Activated CD8-positive, alpha-beta memory T cell treated with anti-CD3 and anti-CD28 coated beads, Interleukin-2, amount 50 U/mL, for 24 hours (primary cell): ENCODE measurements around the gene GTF3C5.
"Not testable (repeated sequence)": the region's sequence is repeated elsewhere in the genome, so short reads cannot be mapped to it uniquely, and the experiment has no call there.

ENCODE experiments used
- DNase-seq: peaks from one replicate; pipeline ENCODE4 v3.0.0-alpha.2; 2020; ENCODE audit errors: extremely low read depth

Gene GTF3C5

DNA sequence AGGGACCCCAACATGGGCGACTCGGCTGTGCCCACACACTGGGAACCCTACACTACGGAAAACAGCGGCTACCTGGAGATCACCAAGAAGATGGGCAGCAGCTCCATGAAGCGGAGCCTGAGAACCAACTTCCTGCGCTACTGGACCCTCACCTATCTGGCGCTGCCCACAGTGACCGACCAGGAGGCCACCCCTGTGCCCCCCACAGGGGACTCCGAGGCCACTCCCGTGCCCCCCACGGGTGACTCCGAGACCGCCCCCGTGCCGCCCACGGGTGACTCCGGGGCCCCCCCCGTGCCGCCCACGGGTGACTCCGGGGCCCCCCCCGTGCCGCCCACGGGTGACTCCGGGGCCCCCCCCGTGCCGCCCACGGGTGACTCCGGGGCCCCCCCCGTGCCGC lies 40.2 kb downstream of the GTF3C5 start:
- not testable (repeated sequence) for DNase-seq

DNA sequence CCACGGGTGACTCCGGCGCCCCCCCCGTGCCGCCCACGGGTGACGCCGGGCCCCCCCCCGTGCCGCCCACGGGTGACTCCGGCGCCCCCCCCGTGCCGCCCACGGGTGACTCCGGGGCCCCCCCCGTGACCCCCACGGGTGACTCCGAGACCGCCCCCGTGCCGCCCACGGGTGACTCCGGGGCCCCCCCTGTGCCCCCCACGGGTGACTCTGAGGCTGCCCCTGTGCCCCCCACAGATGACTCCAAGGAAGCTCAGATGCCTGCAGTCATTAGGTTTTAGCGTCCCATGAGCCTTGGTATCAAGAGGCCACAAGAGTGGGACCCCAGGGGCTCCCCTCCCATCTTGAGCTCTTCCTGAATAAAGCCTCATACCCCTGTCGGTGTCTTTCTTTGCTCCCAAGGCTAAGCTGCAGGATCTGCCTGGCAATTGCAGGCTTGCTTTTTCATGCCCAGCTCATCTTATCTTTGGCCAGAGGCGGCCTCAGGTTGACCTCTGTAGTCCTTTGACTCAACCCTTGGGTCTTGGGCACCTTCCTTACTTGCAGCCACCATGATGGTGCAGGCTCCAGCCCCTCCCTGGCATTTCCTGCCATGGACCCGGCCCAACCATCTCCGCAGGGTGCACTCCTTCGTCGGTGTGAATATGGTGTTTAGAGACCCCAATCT lies 40.8 kb downstream of the GTF3C5 start:
- DNase-seq = no peak

DNA sequence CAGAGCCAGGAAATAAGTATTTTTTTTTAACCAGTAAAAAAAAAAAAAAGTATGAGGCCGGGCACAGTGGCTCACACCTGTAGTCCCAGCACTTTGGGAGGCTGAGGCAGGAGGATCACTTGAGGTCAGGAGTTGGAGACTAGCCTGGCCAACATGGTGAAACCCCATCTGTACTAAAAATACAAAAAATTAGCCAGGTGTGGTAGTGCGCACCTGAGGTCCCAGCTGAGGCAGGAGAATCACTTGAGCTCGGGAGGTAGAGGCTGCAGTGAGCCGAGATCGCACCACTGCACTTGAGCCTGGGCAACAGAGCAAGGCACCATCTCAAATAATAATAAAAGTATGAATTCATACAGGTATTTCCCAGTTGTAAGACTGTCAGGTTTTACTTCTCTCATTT lies 41.4 kb downstream of the GTF3C5 start:
- DNase-seq = not testable (repeated sequence)

DNA sequence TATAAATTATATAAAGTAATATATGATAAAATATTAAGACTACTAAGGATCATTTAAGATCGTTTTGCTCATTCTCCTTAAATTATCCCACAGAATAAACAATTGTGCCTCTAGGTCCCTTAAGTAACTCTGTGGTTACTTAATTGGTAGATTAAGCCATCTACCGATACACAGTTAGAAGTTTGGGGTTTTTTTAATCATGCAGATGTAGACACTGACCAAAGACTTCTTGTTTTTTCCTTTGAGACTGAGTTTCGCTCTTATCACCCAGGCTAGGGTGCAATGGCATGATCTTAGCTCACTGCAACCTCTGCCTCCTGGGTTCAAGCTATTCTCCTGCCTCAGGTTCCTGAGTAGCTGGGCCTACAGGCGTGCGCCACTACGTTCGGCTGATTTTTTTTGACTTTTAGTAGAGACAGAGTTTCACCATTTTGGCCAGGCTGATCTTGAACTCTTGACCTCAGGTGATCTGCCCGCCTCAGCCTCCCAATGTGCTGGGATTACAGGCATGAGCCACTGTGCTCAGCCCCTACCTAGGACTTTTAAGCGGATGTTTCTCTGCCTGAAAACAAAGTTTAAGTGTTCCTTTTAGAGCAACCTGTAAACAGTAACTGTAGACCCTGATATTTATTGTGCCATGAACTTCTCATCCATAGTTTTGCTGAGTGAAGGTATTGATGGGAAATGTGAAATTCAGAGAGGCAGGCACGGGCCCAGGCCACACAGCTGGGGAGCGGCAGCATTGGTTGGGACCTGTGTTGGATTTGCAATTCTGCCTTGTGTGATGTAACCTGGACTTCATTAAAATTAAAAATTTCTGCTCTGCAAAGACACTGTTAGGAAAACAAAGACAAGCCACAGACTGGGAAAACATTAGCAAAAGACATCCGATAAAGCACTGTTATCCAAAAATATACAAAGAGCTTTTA lies 42.6 kb downstream of the GTF3C5 start:
- DNase-seq = no peak

DNA sequence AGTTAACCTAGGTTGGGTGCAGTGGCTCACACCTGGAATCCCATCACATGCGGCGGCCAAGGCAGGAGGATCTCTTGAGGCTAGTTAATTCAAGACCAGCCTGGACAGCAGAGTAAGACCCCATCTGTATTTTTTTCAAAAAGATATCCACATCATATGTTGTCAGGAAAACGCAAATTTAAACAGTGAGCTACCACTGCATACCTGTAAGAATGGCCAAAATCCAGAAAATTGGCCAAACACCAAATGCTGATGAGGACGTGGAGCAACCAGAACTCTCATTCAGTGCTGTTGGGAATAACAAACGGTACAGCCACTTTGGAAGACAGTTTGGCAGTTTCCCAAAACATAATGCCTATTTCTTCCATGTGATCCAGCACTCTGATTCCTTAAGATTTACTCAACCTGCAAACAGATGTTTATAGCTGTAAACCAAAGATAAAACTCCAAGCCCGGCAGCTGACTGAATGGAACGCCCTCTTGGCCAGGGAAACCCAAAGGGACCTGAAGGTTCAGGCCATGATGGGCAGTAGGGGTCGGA lies 43.4 kb downstream of the GTF3C5 start:
- DNase-seq = no peak

DNA sequence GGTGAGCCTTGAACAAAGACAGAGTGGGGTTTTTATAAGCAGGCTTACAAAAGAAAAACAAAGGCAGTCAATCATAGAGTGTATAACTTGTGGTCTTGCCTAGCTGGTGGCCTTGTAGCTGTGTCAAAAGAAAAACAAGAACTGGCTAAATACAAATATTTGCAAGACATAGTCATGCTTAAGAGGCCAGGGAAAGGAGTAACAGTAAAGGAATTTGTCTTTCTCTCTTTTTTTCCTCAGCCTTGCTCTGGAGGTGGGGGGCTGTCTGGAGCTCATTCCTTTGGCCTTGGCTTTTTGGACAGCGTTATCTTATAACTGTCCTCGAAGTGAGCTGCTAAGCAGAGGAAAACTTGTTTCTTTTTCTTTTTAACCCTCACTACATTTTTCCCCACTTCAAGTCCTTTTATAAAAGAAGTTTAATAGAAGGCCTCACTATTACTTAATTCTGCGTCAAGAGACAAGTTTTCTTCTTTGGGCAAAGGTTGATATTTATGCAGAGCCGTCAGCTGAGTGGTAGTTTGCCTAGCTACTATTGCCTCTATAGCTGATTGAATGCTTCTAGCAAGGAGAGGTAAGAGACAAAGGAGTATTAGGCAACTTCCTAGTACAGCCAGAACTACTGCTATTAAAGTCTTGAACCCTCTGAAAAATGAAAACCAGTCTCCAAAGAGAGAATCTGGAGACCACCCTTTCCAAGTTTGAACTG lies 45.3 kb downstream of the GTF3C5 start:
- DNase-seq = no peak

DNA sequence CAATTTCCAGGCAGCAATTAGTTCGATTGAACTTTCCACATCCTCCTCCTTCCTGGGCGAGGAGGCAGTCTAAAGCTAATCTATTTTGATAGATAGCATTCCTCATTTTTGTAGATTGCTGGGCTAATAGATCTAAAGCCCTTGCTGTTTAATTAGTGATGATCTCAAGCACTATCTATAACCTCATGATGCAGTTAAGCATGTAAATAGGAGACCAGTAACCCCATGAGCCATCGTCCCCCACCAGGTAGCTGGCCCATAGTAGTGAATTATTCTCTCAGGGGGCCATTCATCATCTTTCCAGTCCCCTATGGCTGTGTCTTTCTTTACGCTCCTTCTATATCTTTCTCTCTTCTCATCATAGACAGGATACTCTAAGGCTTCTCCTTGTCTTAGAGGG lies 45.9 kb downstream of the GTF3C5 start:
- DNase-seq = no peak

DNA sequence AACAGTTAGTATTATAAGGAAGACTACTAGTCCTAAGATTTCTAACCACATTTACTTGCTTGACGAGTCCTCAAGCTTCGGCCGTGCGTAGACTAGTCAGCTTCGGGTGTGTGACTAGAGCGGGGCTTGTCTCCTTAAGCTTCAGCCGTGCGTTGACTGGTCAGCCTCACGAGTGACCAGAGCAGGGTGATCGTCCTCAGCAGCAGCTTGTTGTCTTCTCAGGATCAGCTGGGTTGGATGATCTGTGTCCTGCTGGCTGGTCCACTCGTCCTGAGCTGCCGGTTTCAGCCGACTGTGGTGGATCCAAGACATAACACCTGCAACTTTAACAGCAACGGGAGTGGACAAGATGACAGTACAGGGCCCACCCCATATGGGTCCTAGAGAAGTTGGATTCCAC lies 47.7 kb downstream of the GTF3C5 start:
- DNase-seq = no peak

DNA sequence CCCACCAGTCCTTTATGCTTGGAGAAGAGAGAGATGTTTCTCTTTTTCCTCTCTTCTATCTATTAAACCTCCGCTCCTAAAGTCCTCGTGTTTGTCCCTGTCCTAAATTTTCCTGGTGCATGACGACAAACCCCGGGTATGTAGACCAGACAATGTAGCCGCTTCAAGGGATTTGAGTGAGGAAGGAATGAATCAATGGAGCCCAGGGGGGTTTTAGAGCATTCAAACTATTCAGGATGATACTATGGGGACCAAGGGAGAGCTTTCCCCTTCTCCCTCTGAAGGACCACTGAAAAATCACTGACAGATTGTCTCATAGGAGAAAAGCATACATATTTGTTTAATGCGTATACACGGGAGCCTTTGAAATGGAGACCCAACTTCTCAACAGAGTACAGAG lies 49.4 kb downstream of the GTF3C5 start:
- no peak for DNase-seq

DNA sequence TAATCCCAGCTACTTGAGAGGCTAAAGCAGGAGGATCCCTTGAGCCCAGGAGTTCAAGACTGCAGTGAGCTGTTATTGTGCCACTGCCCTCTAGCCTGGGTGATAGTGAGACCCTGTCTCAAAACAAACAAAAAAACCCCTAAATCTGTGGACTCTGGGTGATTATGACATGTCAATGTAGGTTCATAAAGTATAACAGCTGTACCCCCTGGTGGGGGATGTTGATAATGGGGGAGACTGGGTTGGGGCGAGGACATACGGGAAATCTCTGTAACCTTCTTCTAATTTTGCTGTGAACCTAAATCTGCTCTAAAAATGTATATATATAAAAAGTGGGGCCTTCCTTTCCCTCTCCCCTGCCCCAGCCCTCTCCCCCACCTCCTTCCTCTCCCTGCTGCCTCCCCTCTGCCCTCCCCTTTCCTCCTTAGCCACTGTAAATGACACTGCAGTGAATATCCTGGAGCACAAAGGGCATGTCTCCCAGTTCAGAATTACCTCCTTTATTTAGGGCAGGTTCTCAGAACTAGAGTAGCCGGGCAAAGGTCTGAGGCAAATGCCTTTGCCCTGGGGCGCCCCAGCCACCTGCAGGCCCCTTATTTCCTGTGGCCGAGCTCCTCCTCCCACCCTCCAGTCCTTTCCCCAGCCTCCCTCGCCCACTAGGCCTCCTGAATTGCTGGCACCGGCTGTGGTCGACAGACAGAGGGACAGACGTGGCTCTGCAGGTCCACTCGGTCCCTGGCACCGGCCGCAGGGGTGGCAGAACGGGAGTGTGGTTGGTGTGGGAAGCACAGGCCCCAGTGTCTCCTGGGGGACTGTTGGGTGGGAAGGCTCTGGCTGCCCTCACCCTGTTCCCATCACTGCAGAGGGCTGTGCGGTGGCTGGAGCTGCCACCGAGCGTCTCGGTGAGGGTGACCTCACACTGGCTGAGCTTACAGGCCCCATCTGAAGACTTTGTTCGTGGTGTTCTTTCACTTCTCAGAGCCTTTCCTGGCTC lies 50.3 kb downstream of the GTF3C5 start:
- DNase-seq = not testable (repeated sequence)

DNA sequence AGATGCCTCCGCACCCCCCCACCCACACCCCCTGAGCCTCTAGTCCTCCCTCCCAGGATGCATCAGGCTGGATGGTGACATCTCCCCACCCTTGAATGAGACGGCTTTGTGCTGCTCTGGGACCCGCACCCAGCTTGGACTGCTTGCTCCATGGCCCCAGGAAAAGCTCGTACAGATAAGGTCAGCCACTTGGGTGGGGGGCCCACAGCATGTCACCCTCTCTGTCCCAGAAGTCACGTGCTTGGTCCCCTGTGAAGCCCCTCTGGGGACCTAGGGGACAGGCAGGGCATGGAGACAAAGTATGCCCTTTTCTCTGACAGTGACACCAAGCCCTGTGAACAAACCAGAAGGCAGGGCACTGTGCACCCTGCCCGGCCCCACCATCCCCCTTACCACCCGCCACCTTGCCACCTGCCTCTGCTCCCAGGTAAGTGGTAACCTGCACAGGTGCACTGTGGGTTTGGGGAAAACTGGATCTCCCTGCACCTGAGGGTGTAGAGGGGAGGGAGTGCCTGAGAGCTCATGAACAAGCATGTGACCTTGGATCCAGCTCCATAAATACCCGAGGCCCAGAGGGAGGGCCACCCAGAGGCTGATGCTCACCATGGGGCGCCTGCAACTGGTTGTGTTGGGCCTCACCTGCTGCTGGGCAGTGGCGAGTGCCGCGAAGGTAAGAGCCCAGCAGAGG lies 51.3 kb downstream of the GTF3C5 start:
- not testable (repeated sequence) for DNase-seq

DNA sequence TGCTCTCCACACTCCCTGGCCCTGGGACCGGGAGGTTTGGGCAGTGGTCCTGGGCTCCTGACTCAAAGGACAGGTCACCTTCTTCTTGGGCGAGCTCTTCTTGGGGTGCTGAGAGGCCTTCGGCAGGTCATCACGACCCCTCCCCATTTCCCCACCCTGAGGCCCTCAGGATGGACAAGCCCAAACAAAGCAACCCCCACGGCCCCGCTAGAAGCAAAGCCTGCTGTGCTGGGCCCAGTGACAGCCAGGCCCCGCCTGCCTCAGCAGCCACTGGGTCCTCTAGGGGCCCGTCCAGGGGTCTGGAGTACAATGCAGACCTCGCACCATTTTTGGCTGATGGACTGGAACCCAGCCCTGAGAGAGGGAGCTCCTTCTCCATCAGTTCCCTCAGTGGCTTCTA lies 52.9 kb downstream of the GTF3C5 start:
- DNase-seq = not testable (repeated sequence)

DNA sequence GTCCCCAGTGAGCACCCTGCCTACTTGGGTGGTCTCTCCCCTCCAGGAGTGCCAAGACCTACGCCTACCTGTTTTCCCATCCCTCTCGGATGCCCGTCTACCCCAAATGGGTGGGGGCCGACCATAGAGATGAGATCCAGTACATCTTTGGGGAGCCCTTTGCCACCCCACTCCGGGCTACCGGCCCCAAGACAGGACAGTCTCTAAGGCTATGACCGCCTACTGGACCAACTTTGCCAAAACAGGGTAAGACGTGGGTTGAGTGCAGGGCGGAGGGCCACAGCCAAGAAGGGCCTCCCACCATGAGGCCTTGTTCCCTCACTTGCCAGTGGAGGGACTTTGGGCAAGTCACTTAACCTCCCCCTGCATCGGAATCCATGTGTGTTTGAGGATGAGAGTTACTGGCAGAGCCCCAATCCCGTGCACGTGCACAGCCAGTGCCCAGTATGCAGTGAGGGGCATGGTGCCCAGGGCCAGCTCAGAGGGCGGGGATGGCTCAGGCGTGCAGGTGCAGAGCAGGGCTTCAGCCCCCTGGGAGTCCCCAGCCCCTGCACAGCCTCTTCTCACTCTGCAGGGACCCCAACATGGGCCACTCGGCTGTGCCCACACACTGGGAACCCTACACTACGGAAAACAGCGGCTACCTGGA lies 55.5 kb downstream of the GTF3C5 start:
- DNase-seq = not testable (repeated sequence)

DNA sequence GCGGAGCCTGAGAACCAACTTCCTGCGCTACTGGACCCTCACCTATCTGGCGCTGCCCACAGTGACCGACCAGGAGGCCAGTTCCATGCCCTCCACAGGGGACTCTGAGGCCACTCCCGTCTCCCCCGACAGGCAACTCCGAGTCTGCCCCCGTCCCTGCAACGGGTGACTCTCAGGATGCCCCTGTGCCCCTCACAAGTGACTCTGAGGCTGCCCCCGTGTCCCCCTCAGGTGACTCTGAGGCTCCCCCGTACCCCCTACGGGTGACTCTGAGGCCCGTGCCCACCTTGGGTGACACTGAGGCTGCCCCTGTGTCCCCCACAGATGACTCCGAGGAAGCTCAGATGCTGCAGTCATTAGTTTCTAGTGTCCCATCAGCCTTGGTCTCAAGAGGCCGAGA lies 56.1 kb downstream of the GTF3C5 start:
- DNase-seq = no peak

DNA sequence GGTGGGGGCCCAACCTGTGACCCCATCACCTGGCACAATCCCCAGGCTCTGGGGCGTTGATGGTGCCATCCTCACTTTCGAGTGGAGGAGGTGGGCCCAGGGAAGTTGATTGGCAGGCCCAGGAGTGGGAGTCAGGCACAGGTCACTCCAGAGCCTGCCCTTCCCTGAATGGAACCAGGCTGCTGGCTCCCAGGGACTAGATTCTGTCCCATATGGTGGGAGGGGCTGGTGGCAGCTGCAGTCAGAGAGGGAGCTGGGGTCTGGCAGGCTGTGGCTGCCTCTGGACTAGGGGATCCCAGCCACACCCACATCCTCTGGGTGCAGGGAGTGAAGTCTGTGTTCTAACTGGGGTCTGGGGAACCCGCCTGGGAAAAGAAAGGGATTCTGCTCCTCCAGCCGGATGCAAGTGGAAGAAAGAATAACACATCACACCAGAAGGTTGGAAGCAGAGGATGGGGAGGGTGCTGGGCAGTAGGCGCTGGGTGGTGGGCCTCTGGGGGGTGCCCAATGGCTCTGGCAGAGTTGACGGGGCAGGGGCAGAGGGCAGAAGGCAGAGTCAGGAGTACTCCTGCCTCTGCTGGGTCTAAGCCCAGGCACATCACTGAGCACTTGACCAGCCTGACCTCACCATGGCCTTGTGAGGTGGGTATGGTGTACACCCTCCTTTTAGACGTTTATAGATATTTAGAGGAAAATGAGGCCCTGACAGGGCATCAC lies 56.8 kb downstream of the GTF3C5 start:
- no peak for DNase-seq

DNA sequence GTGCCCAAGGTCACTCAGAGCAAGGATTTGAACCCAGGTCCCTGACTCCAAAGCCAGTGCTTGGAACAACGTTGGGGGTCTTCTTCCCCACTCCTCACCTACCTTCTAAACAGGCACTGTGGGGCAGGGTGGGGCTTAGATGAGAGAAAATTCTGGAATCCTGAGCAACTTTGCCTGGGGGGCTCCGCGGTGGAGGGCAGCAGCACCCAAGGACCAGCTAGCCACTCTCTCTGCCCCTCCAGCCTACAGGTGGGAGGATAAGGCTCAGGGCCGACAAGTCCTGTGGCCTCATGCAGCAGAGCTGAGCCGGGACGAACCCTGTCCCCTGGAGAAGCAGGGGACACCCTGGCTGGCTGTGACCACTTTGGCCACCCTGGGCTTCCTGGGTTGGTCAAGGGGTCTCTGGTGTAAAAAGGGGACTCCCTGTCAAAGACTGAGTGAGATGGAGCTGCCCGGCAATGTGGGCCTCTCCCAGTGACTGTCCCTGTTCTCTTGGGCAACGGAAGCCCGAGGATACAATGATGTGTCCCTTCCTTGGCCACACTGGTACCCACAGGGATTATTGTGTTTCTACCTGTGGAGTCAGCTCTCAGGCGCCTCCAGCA lies 57.5 kb downstream of the GTF3C5 start:
- DNase-seq = no peak

DNA sequence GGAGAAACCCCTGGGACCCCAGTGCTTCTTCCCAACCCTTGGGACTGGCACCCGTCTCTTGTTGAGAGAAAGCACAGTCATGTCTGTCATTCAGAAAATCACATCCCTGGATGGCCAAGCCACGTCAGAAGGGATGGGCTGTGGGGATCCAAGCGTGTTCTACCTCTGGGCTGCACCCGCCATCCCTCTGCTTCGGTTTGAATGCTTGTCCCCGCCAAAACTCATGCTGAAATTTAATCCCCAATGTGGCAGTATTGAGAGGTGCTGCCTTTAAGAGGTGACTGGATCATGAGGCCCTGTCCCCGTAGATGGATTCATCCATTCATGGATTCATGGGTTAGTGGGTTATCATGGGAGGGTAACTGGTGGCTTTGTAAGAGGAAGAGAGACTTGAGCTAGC lies 58.0 kb downstream of the GTF3C5 start:
- DNase-seq = no peak

DNA sequence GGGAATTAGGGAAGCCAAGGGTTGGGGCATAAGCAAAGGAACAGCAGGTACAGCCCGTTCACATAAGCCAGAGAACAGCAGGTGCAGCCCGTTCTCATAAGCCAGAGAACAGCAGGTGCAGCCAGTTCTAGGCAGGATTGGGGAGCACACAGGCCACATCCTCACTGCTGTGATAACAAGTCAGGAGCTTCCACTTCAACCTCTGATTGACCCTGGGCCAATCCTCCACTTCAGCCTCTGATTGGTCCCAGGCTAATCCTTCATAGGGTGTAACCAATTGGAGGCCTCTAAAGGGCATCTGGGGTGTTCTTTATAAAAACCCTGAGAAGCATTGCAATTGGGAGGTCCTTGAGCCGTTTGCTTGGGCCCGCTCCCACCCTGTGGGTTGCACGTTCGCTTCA lies 58.5 kb downstream of the GTF3C5 start:
- no peak for DNase-seq

DNA sequence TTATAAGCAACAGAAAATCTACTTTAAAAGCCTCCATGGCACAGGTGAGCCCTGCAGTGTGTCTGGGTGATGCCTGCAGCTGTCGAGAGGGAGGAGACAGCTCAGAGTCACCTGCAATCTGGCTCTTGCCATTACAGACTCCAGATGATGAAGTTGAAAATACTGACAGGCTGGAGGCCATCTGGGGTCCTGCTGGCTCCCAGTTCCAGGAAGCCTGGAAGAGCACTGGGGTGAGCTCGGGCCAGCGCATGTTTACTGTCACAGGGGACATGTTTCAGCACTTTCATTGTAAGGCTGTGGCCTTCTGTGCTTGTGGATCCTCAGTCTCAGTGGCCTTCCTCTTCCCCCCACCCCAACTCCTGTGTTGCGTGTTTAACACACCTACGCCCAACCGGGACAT lies 59.4 kb downstream of the GTF3C5 start:
- no peak for DNase-seq
